Lower leg skin (tissue), 3 donors: ENCODE measurements around the gene MSANTD2.

ENCODE experiments used
- POLR2A ChIP-seq, 2 donors: fragments of 450-650 bp; IDR thresholded peaks; one replicate each; pipeline ENCODE4 v1.6.1; 2016 to 2017; ENCODE audit warnings: antibody characterized with exemption in 2 of 2, mild to moderate bottlenecking in 1 of 2, moderate library complexity in 1 of 2
- TF ChIP-seq, protein P1 (sequence below), 3 donors: fragments of 450-650 bp; IDR thresholded peaks; one replicate each; pipeline ENCODE4 v1.5.1; 2016; ENCODE audit warnings: antibody characterized with exemption in 3 of 3, mild to moderate bottlenecking in 3 of 3, moderate library complexity in 2 of 3

DNA sequence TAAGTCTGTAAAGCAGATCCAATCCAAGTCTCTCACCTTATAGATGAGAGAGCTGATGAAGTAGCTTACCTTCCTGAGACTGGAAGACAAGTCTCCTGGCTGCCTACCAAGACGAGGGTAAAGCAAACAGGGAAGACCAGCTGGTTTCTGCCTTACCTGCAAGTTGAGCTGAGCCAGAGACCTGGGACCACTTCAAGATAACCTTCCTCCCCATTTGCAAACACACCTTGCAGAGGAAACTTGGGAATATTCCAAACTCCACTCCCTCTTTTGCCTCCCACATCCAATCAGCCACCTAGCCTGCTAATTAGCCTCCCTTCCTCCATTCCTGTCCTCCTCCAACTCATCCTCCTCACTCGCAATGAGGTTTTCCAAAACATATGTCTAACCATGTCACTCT is 41.6 kb upstream of the MSANTD2 start:
- TF ChIP-seq POLR2A (IDR thresholded peaks at IDR 0.05) = no peak
- TF ChIP-seq, protein P1, sequence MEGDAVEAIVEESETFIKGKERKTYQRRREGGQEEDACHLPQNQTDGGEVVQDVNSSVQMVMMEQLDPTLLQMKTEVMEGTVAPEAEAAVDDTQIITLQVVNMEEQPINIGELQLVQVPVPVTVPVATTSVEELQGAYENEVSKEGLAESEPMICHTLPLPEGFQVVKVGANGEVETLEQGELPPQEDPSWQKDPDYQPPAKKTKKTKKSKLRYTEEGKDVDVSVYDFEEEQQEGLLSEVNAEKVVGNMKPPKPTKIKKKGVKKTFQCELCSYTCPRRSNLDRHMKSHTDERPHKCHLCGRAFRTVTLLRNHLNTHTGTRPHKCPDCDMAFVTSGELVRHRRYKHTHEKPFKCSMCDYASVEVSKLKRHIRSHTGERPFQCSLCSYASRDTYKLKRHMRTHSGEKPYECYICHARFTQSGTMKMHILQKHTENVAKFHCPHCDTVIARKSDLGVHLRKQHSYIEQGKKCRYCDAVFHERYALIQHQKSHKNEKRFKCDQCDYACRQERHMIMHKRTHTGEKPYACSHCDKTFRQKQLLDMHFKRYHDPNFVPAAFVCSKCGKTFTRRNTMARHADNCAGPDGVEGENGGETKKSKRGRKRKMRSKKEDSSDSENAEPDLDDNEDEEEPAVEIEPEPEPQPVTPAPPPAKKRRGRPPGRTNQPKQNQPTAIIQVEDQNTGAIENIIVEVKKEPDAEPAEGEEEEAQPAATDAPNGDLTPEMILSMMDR (IDR thresholded peaks at IDR 0.05) = no peak
